Adipocyte (in vitro differentiated cells): ENCODE data around the gene PREP.

ENCODE experiments used
- DNase-seq: peaks from one replicate; pipeline ENCODE4 v3.0.0-alpha.2; 2015; ENCODE audit warnings: low read depth
- H3K27me3 ChIP-seq: replicated peaks from 2 replicates; pipeline ENCODE4 v1.7.0; 2013; ENCODE audit warnings: mild to moderate bottlenecking, low read length, moderate library complexity; ENCODE audit not compliant: control insufficient read depth, insufficient read depth
- H3K36me3 ChIP-seq: 2 replicates; pipeline ENCODE4 v1.7.0; 2013; ENCODE audit warnings: low read length, mild to moderate bottlenecking, moderate library complexity; ENCODE audit not compliant: control insufficient read depth, insufficient read depth, severe bottlenecking
- H3K4me1 ChIP-seq: 2 replicates; pipeline ENCODE4 v1.7.0; 2013; ENCODE audit warnings: mild to moderate bottlenecking, low read length, moderate library complexity; ENCODE audit not compliant: control insufficient read depth, insufficient read depth
- H3K4me3 ChIP-seq: 2 replicates; pipeline ENCODE4 v1.7.0; 2013; ENCODE audit warnings: mild to moderate bottlenecking, low read length, moderate library complexity
- H3K9ac ChIP-seq: 2 replicates; pipeline ENCODE4 v1.7.0; 2013; ENCODE audit warnings: mild to moderate bottlenecking, low read length, moderate library complexity
- H3K9me3 ChIP-seq: 2 replicates; pipeline ENCODE4 v1.7.0; 2013; ENCODE audit warnings: mild to moderate bottlenecking, low read length, moderate library complexity; ENCODE audit not compliant: control insufficient read depth

The PREP gene

DNA sequence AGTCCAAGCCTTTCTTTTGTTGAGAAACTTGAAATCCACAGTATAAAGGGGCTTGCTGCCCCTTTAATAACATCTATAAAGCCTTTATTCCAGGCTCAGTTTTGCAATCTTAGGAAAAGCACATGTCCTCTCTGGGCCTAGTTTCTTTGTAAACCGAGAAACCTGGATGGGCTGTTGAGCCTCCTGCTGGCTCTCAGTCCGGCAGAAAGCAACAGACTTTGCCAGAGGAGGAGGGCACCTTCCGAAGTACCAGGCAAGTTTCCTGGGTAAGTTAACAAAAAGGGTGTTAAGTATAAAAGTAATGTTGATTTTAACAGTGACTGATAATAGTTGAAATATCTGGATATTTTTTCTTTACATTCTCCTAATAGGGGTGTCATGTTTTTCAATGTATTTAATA, 124.1 kb downstream of the PREP start:
- H3K27me3 ChIP-seq, result no peaks in the 10 kb centered on the region
- no peak overlapping the region for H3K4me3 ChIP-seq
- DNase-seq, result no peak
- H3K36me3 ChIP-seq, result peaks cover 78% of the 10 kb centered on the region
- H3K9me3 ChIP-seq, result no peaks in the 10 kb centered on the region
- H3K4me1 ChIP-seq, result no peaks in the 10 kb centered on the region
- no peak overlapping the region for H3K9ac ChIP-seq

DNA sequence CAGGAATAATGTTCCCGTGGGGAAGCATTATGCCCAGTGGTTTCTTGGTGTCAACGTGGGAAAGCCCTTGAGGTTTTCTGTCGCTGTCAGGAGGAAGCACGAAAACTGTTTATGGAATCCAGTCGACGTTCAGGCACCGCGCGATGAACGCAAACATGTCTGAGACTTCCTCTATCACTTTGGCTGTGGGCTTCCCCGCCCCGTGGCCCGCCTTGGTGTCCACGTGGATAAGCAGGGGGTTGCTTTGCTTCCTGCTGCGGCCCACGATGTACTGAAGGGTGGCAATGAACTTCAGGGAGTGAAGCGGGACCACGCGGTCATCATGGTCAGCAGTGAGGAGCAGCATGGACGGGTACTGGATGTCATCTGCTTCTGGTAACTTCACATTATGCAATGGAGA, 124.8 kb downstream of the PREP start:
- Histone ChIP-seq H3K9ac (no peak overlapping the region), H3K4me1 (peaks cover under 1% of the 10 kb centered on the region), H3K36me3 (peaks cover 77% of the 10 kb centered on the region), H3K27me3 (no peaks in the 10 kb centered on the region), H3K4me3 (no peak overlapping the region), H3K9me3 (no peaks in the 10 kb centered on the region)
- no peak for DNase-seq

DNA sequence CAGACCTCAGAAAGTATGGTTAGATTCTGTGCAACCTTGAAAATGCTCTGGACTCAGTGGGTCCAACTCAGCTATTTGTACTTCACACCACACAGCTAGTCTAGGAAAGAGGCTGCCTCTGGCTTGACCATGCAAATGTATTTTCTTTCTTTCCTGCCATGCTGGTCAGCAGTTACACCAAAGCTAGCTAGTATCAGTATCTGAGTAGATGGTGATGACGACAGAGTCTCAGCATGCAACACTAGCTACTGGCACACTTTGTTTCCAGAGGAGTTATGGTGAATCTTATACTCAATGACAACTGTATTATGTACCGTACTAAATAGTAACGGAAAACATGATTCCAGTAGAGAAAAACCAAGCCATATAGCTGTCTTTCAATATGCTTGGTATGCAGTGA, 126.5 kb downstream of the PREP start:
- no peak overlapping the region for H3K4me3 ChIP-seq
- peaks cover 61% of the 10 kb centered on the region for H3K36me3 ChIP-seq
- DNase-seq, result no peak

DNA sequence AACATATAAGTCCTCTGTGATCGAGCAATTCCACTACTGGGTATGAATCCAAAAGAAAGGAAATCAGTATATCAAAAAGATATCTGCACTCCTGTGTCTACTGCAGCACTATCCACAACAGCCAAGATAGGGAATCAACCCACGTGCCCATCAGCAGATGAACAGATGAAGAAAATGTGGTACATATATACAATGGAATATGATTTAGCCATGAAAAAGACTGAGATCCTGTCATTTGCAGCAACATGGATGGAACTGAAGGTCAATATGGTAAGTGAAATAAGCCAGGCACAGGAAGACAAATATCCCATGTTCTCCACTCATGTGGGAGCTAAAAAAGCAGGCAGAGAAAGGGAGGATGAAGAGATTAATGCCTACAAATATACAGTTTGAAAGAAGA, 127.3 kb downstream of the PREP start:
- H3K36me3 ChIP-seq, result peaks cover 52% of the 10 kb centered on the region
- H3K9me3 ChIP-seq, result no peaks in the 10 kb centered on the region
- no peak for DNase-seq
- H3K9ac ChIP-seq, result no peak overlapping the region
- peaks cover 6% of the 10 kb centered on the region for H3K4me1 ChIP-seq
- no peaks in the 10 kb centered on the region for H3K27me3 ChIP-seq
- no peak overlapping the region for H3K4me3 ChIP-seq

More for the DNA sequence above, 126.5 kb downstream of the PREP start:
- no peaks in the 10 kb centered on the region for H3K9me3 ChIP-seq
- H3K27me3 ChIP-seq, result no peaks in the 10 kb centered on the region
- H3K4me1 ChIP-seq, result peaks cover 6% of the 10 kb centered on the region
- no peak overlapping the region for H3K9ac ChIP-seq

DNA sequence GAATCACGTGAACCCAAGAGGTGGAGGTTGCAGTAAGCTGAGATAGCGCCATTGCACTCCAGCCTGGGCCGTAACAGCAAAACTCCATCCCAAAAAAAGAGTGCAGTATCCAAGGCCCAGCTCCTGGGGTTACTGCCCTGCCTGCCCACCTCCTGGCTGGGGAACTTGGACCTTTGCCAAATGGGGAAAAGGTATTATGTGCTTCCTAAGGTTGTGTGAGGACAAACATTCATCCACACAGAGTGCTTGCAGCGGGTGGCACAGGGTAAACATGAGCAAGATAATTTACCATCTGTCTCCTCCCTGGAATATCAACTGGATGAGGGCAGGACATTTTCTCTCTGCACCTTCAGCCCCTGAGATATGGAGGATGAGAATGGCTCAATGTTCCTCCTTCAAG, 128.2 kb downstream of the PREP start:
- no peak for DNase-seq
- Histone ChIP-seq H3K36me3 (peaks cover 44% of the 10 kb centered on the region), H3K27me3 (no peaks in the 10 kb centered on the region), H3K9ac (no peak overlapping the region), H3K4me3 (no peak overlapping the region), H3K4me1 (peaks cover 6% of the 10 kb centered on the region), H3K9me3 (no peaks in the 10 kb centered on the region)

DNA sequence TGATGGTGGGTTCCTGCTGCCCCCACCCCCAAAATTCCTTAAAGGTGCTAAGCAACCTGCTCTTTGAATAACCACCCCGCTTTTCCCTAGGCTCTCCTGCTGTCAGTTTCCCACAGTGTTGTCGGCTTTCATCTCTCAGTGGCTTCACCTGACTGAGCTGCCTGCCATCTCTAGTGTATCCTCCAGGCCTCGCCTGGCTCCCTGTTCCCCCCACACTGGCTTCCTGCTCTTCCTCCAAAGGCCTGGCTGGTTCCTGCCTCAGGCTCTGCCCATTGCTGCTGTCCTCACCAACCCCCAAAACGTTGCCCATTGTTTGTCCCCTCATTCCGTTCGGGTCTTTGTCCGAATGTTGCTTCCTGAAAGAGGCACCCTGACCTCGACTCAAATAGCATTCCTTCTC, 129.3 kb downstream of the PREP start:
- Histone ChIP-seq H3K9me3 (no peaks in the 10 kb centered on the region), H3K36me3 (peaks cover 38% of the 10 kb centered on the region), H3K9ac (no peak overlapping the region), H3K4me3 (no peak overlapping the region), H3K27me3 (no peaks in the 10 kb centered on the region), H3K4me1 (peaks cover 6% of the 10 kb centered on the region)
- no peak for DNase-seq

DNA sequence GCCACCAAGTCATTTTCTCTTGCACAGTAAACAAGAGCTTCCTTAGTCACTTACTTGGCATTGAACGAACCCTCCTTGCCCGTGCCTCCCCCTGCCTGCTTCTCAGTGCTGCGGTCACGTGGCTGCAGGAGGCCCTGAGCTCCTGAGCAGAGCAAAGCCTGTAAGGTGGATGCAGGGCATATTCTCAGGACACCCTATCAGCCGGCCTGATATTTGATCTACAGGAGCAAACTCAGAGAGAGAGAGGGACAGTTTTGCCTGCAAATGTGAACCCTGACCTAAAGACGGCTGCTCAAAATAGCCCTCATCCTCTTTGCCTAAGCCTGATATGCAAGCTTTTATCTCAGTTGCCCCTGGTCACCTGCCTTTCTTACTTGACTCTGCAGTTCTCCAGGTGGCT, 130.1 kb downstream of the PREP start:
- peak; percentile 11 for DNase-seq
- no peaks in the 10 kb centered on the region for H3K9me3 ChIP-seq
- no peak overlapping the region for H3K4me3 ChIP-seq
- no peaks in the 10 kb centered on the region for H3K27me3 ChIP-seq
- peaks cover 30% of the 10 kb centered on the region for H3K36me3 ChIP-seq
- H3K9ac ChIP-seq, result no peak overlapping the region
- peaks cover 6% of the 10 kb centered on the region for H3K4me1 ChIP-seq

DNA sequence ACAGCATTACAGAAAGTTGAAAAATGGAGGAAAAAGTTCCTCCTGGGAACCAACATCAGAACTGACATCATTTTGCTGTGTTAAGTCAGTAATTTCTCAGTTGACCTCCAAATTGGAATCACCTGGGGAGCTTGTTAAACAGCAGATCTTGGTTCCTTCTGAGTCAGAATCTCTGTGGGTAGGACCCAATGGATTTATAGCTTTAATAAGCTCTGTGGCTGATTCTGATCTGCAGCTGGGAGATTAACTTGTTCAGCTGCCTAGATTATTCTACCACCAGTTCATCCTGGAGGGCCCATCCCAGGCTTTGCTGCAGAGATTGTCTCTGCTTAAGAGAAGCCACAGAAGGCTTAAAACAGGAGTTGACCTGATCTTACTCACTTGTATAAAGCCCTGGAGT, 132.4 kb downstream of the PREP start:
- peak; percentile 23 for DNase-seq
- peaks cover 6% of the 10 kb centered on the region for H3K4me1 ChIP-seq
- no peaks in the 10 kb centered on the region for H3K27me3 ChIP-seq
- H3K4me3 ChIP-seq, result no peak overlapping the region
- no peak overlapping the region for H3K9ac ChIP-seq
- H3K9me3 ChIP-seq, result peaks cover 8% of the 10 kb centered on the region
- H3K36me3 ChIP-seq, result peaks cover 8% of the 10 kb centered on the region

DNA sequence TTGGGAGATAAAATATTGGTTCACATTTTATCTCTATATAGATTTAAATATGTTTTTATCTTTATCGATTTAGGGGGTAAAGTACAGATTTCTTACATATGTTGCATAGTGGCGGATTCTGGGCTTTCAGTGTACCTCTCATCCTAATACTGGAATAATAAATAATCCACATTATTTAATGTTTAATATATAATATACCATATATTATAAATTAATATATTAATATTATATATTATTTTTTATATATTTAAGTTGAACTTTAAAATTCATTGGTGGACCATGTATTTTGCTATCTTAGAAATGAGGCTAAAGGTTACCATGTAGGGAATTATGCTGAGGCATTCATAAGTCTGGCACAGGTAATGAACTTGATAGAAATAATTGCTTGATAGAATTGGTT, 133.5 kb downstream of the PREP start:
- peaks cover 8% of the 10 kb centered on the region for H3K9me3 ChIP-seq
- peaks cover 6% of the 10 kb centered on the region for H3K4me1 ChIP-seq
- no peak overlapping the region for H3K4me3 ChIP-seq
- no peak for DNase-seq
- H3K27me3 ChIP-seq, result peaks cover 3% of the 10 kb centered on the region
- no peaks in the 10 kb centered on the region for H3K36me3 ChIP-seq
- H3K9ac ChIP-seq, result no peak overlapping the region

DNA sequence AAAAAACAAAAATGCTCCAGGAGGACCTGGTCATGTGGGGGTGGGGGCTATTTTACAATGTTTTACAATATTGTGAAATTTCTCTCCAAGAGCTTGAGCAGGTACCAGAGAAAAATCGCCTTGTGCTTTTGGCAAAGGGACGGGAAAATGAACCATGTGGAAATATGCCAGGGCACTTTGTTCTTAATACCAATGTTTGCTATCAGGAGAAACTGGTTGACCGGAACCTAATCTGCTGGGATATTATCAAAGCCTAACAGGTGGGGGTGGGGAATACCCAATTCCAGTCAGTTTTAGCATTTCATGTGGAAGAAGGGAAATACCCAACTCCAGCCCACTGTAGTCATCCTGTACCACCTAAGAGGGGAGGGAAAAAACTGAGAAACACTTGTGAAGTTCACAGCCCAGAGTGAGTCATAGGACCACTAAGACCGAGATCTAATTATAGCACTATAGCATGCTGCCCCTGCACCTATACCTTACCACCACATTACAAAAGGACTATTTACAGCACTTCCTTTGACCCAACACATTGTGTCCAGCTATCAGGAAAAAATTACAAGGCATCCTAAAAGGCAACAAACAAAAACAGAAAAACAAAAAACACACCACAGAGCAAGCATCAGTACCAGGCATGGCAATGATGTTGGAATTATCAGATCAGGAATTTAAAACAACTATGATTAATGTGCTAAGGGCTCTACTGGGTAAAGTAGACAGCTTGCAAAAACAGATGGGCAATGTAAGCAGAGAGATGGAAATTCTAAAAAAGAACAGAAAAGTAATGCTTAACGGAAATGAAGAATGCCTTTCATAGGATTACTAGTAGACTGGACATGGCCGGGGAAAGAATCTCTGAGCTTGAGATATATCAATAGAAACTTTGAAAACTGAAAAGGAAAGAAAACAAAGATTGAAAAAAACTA, 138.9 kb downstream of the PREP start:
- DNase-seq, result no peak
- H3K4me1 ChIP-seq, result no peaks in the 10 kb centered on the region
- no peak overlapping the region for H3K4me3 ChIP-seq
- no peak overlapping the region for H3K9ac ChIP-seq
- H3K36me3 ChIP-seq, result no peaks in the 10 kb centered on the region
- peaks cover 8% of the 10 kb centered on the region for H3K9me3 ChIP-seq
- H3K27me3 ChIP-seq, result peaks cover 6% of the 10 kb centered on the region

DNA sequence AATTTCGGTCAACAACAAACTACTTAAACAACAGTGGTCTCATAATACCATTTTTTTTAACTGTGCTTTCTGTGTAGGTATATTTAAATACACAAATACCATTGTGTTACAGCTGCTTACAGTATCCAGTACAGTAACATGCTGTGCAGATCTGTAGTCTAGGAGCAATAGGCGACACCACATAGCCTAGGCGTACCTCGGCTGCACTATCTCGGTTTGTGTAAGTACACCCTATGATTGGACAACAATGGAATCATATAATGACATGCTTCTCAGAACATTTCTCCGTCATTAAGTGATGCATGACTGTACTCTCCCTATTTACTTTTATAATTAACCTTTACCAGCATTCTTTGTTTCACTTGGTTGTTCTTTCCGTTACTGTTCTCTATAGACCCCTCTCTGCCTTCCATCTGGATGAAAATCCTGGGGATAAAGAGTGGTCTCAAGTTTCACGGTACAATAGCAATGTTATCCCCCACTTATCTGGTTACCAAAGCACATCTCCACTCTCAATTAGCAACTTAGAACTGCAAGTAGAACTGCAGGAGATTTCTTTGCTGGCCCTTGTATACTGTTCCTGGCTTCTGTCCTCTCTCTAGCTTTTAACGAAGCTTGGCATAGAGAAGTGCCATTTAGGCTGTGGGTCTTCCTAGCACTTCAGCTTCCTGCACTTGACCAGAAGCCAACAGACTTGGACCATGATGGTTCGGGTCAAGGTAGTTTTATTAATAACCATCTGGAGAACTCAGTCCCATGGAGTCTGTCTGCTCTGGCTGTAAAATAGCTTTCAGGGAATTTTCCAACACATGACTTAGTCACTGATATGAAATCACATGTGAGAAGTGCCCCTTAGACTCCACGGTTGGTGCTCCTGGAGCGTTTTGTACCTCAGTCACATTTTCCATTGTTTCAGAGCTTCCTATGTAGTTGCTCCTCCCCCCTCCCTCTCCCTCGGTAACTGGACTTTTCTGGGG, 142.7 kb downstream of the PREP start:
- H3K4me1 ChIP-seq, result no peaks in the 10 kb centered on the region
- no peak for DNase-seq

More for the DNA sequence above, 142.7 kb downstream of the PREP start:
- no peak overlapping the region for H3K4me3 ChIP-seq
- H3K36me3 ChIP-seq, result no peaks in the 10 kb centered on the region
- H3K9me3 ChIP-seq, result no peaks in the 10 kb centered on the region
- H3K9ac ChIP-seq, result no peak overlapping the region
- H3K27me3 ChIP-seq, result peaks cover 6% of the 10 kb centered on the region
